AML-193 (cell line): ENCODE results near the gene NF2.

Experiments
- DNase-seq, 2 experiments: peaks; one replicate each; lab custom pipeline; 2025; lab: John Stamatoyannopoulos, UW

The NF2 gene

DNA sequence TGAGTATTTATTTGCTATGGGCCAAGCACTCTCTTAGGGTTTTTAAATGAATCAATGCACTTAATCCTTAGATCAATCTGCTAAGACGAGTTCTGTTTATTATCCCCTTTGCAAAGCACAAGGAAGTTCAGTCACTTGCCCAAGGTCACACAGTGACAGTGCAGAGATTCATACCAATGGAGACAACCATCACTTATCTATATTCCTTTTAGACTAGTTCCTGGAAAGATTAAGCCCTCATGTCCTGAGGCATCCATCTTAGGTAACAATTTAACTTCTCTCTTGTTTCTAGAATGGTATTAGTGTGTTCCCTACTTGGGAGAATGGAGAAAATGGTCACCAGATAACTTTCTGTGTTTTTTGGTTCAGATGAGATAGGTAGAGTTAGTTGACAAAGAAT lies 28.3 kb downstream of the NF2 start:
- DNase-seq: no peak

DNA sequence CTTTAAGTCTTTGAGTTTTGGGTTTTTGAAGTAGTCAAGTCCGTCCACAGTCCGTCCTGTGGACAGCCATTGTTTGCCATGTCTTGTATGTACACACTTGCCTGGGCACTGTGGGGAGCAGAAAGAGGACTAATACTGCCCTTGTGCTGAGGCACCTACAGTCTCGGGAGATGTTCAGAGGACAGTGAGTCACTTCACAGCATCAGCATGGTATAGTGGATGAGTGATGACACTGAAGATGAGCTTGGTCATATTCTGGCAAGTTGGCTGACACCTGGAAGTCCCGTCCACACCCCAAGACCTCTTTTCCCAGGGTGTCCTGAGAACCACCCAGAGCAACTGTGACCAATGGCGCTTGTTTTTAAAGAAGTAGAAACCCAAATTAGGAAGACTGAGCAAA lies 29.2 kb downstream of the NF2 start:
- DNase-seq: no peak

GRCh38 chr22:29633514-29634312 lies 30.3 kb downstream of the NF2 start:
- no peak for DNase-seq

- no peak for DNase-seq
Observed at GRCh38 chr22:29634847-29635246, 31.4 kb downstream of the NF2 start.

DNA sequence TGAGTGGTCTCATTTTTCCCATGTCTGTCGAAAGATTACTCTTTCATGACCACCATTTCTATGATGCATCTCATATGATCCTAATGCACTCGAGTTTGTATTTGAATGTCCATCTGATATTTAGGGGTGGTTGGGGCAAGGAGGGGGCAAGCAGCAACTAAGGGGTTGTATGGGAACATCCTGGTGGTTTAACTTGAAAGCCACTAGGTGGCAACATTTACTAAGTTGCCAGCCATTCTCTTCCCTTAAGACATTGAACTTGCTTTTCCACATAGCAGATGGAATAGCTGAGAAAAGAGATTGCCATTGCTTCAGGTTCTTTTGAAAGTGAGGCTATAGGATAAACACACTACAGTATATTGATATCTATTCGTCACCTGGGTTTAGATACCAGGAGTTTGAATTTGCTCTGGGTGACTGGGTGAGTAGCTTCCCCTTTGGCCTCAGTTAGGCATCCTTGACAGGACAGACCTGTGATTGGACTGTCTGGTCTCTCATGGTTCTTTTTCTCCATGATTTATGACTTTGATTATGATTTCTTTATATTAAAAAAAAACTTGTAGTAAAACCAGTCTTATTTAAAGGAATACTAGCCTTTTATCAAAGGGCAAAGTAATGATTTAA lies 32.4 kb downstream of the NF2 start:
- peak; percentile 65 to 73 for DNase-seq

- DNase-seq: no peak
Observed at GRCh38 chr22:29636751-29637150, 33.3 kb downstream of the NF2 start.

DNA sequence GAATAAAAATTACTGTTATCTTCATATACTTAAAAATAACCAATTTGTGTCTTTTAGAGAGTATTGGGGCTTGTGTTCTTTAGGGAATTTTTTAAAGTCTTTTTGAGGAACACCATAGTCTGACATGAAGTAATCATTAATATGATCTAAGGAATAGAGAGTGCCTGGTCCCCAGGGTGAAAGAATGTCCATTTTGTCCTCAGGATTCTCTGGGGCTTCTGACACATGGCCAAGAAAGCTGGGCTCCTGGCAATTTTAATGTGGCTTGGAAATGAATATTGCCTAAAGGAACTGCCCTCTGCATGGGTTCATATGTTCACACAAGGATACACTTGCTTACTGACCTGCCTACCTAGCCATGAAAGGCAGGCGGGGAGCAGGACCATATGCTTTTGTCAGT lies 33.7 kb downstream of the NF2 start:
- no peak for DNase-seq

DNA sequence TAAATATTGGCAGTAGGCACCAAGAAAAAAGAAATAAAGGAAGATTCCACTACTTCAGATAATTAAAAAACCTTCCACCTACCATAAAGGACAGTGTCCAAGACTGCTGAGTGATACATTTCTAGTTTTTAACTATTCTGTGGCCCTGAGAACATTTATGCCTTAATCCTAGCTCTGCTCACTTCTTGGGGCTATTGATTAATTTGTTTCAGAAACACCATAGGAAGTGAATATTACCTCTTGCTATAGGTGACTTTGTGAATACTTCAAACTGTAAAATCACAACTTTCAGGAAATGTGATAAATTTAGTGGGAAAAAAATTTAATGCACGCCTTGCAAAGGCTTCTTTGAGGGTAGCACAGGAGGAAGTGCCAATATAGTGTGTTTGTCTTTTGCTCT lies 35.2 kb downstream of the NF2 start:
- DNase-seq: no peak

DNA sequence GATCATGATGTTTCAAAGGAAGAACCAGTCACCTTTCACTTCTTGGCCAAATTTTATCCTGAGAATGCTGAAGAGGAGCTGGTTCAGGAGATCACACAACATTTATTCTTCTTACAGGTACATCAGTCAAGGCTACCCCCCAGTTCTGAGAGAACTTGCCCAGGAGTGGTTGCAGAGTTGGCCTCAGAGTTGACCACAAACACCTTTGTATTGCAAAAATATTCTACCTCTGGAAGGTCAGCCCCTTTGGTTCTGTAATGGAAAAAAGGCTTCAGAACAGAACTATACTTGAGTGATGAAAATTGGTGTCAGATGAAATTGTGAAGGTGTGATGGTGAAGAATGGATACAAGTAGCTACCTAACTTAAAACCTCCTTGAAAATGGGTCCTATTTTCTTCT lies 35.7 kb downstream of the NF2 start:
- no peak for DNase-seq

DNA sequence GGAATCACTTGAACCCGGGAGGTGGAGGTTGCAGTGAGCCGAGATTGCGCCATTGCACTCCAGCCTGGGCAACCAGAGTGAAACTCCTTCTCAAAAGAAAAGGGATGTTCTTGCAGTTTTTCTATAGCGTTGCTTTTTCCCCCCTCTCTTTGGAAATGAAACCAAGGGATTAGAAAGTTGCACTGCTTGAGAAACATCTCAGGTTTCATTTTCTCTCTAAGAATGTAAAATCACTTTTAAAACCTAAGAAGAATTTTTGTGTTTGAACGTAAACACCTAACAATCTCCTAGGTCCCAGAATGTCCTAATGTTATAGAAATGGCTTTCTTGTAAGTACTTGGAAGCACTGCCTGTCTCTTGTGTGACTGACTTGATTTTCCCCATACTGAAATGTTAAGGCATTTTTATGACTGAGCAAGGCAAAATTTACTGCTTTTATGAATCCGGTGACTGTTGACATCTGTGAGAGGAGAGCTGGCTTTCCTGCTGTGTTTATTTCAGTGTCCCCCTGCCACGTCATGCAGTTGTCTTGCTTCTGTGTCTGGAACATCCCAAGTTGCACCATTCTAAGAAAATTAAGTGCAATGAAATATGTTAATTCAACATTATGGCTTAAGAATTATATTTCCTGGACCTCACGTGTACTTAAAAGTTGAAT lies 37.7 kb downstream of the NF2 start:
- no peak for DNase-seq

- DNase-seq: no peak
Observed at GRCh38 chr22:29641700-29642330, 38.4 kb downstream of the NF2 start.

DNA sequence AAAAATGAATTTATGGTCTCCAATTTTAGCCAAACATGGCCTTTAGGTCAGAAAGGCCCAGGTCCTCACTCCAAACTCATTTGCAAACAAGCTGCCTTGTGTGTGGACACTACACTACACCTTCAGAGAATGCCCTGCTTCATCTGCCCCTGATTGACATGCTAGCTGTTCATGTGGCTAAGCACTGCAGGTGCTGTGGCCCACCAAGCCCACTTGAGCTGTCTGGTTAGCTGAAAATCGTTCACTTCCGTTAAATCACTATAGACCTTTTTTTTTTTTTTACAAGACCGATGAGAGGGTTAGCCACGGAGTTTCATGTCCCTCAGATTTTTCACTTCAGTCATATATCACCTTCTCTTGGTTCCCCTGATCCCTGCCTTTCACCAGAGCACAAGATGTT lies 39.3 kb downstream of the NF2 start:
- DNase-seq: no peak

DNA sequence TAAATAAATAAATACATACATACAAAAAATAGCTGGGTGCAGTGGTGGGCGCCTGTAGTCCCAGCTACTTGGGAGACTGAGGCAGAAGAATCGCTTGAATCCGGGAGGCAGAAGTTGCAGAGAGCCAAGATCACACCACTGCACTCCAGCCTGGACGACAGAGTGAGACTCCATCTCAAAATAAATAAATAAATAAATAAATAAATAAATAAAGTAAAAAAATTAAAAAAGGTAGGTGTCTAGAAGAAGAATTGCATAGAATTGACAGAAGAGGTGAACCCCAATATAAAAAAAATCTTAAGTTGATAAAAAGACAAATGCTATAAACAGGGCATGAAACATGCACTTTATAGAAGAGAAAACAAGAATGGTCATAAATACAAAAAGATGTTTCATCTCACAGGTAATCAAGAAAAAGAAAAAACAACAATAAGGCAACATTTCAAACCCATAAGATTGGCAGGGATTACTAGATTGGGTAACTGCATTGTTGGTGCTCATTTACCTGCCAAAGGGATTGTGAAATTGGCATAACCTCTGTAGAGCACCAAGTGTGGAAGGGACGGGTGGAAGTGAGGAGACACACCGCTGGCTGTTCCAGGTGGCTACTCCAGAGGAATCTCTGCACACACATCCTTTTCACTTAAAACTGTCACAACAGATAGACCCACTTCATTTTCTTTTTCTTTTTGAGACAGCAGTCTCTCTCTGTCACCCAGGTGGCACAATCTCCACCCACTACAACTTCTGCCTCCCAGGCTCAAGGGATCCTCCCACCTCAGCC lies 44.7 kb downstream of the NF2 start:
- DNase-seq: no peak

DNA sequence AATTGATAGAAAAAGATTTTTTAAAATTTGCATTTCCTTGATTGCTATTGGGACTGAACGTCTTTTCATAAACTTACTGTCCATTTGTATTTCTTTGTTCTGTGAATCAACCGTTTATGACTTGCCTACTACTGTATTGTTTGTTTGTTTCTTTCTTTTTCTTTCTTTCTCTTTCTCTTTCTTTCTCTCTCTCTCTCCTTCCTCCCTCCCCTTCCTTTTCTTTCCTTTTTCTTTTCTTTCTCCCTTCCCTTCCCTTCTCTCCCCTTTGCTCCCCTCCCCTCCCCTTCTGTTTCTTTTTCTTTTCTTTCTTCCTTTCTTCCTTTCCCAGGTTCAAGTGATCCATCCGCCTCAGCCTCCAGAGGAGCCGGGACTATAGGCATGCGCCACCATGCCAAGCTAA lies 46.9 kb downstream of the NF2 start:
- DNase-seq: no peak

- DNase-seq: no peak
Observed at GRCh38 chr22:29651652-29652051, 48.2 kb downstream of the NF2 start.

DNA sequence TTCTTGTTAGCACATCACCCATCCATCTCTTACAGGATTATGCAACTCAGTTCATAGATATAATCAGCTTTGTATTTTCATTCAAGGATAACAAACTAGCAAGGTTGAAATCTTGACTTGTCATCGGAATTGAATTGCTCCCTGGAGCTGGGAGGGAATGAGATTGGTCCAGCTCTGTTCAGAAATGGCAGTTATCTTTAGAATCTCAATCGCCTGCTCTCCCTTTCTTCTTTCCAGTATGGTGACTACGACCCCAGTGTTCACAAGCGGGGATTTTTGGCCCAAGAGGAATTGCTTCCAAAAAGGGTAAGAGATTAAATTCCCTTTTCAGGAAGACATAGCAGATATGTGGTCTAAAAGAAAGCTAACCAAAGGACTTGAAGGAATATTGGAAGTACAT lies 51.0 kb downstream of the NF2 start:
- no peak for DNase-seq

GRCh38 chr22:29654882-29655281 lies 51.4 kb downstream of the NF2 start:
- no peak for DNase-seq

DNA sequence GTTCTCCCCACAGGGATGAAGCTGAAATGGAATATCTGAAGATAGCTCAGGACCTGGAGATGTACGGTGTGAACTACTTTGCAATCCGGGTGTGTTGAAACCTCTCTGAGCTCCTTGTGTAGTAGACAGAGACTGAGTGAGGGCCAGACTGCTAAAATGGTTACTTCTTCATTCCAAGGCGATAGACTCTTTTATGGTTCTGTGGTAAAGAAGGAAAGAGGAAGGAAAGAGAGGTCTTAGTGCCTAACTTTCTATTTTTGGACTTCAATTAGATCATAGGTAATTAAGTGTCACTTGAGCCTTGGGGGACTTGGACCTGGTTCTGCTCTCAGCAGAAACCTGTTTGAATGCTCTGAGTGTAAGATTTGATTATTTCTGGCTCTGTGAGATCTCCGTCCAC lies 54.7 kb downstream of the NF2 start:
- peak; percentile 96 to 98 for DNase-seq

DNA sequence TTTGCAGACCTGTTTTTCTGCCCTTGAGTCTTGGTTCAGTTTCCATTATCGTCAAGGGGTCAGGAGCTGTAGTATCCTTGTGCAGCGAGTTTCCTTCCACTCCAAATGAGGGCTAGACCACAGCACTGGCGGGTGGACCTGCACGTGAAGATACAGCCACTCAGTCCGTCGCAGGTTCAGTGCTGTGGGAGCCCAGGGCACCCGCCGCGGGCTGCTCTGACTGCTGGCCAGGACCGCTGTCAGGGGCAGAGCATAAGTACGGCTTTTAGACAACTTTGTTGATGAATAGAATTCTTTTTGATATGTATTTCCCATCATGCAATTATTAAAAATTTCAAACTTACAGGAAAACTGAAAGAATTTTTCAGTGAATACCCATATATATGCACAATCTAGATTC lies 56.6 kb downstream of the NF2 start:
- DNase-seq: no peak

DNA sequence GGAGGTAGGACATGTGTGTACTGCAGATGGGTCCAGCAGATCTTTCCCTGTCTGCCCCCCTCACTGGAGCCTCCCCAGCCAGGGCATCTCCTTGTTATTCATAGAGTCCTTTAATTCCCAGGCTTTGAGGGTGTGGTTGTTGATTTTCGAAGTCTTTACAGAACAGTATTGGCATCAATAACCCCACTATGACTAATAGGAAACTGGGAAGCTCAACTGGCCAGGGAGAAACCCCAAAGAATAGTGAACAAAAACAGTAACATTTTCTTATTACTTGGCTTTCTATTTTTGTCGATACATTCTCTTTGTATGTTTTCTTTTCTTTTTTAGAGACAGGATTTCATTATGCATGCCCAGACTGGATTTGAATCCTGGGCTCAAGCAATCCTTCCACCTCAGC lies 57.9 kb downstream of the NF2 start:
- DNase-seq: no peak

- DNase-seq: no peak
Observed at GRCh38 chr22:29663180-29663821, 59.9 kb downstream of the NF2 start.

- DNase-seq: no peak
Observed at GRCh38 chr22:29665486-29665885, 62.1 kb downstream of the NF2 start.
